HepG2 (cell line): Measurements from ENCODE around the gene ZNF621. TPM values are rescaled to one million over a fixed set of nuclear protein-coding genes. Genes with fewer than 3 reads are reported as not detected.

Source experiments
- ATAC-seq: fragments of 200-7000 bp; cut with Tn5 transposase; 3 replicates; pipeline ENCODE4 v1.9.1; 2020; ENCODE audit warnings: mild to moderate bottlenecking, moderate library complexity
- BruUV-seq: library from RNA; stranded (reverse); fragments of 400-500 nt; replicated peaks from 2 replicates; lab custom pipeline; 2021; lab: Mats Ljungman, UMichigan
- CTCF ChIA-PET: fragments of 300-600 bp; formaldehyde crosslinking; extraction: SDS; loops from one replicate; lab custom pipeline; 2021; ENCODE audit warnings: low total read pairs, inconsistent platforms, low intra/inter-chr PET ratio; lab: Yijun Ruan, JAX
- POLR2A ChIA-PET: fragments of 350-600 bp; sonication (Branson Sonifier 250); formaldehyde crosslinking; loops from one replicate; lab custom pipeline; 2020; ENCODE audit warnings: antibody characterized with exemption, inconsistent platforms; lab: Yijun Ruan, JAX
- DNase-seq: peaks from one replicate; pipeline ENCODE4 v3.0.0-alpha.2; 2015; ENCODE audit warnings: low spot score
- FAIRE-seq: peaks from 3 replicates; lab custom pipeline; 2011; peaks lifted over from hg19 to GRCh38; lab: Jason Lieb, UNC
- H2AFZ ChIP-seq: one replicate; pipeline ENCODE4 v1.6.1; 2011; ENCODE audit warnings: low read length, inconsistent platforms
- H3K27ac ChIP-seq: fragments of 300-600 bp; 3 replicates; pipeline ENCODE4 v1.8.0; 2011; ENCODE audit warnings: mixed run types, mild to moderate bottlenecking, mixed read lengths, low read length, inconsistent platforms; ENCODE audit not compliant: insufficient read depth; ENCODE audit errors: extremely low read length
- H3K27me3 ChIP-seq, 2 experiments: fragments of 200-600 bp in 1 of 2; 2 replicates in 1 of 2; 3 replicates in 1 of 2; pipeline versions ENCODE4 v1.6.0 to v1.8.0; 2011; ENCODE audit warnings: low read length in 2 of 2, mild to moderate bottlenecking in 2 of 2, moderate library complexity in 2 of 2, inconsistent platforms in 1 of 2; ENCODE audit not compliant: insufficient read depth in 2 of 2, control insufficient read depth in 1 of 2
- H3K36me3 ChIP-seq, 2 experiments: fragments of 200-600 bp in 1 of 2; replicated peaks in 1 of 2; 2 replicates in 1 of 2; 3 replicates in 1 of 2; pipeline versions ENCODE4 v1.5.1 to v1.8.0; 2011; ENCODE audit warnings: low read length in 2 of 2, inconsistent platforms in 1 of 2; ENCODE audit not compliant: insufficient read depth in 2 of 2, control insufficient read depth in 1 of 2
- H3K4me1 ChIP-seq: 2 replicates; pipeline ENCODE4 v1.5.1; 2012; ENCODE audit warnings: low read length, inconsistent platforms; ENCODE audit not compliant: insufficient read depth
- H3K4me2 ChIP-seq: 2 replicates; pipeline ENCODE4 v1.6.0; 2011; ENCODE audit warnings: low read depth, low read length, inconsistent platforms
- H3K4me3 ChIP-seq, 3 experiments: fragments of 200-600 bp in 1 of 3; sonication (generic), shearing (Covaris generic) in 1 of 3; replicated peaks in 1 of 3; 2 replicates each; pipeline ENCODE4 v1.5.1; 2011 to 2016; ENCODE audit warnings: low read length in 3 of 3, inconsistent platforms in 2 of 3, low read depth in 2 of 3, mild to moderate bottlenecking in 2 of 3, control low read depth in 1 of 3, mixed read lengths in 1 of 3; ENCODE audit not compliant: insufficient read depth in 1 of 3
- H3K79me2 ChIP-seq: one replicate; pipeline ENCODE4 v1.6.1; 2011; ENCODE audit warnings: low read length, inconsistent platforms; ENCODE audit not compliant: insufficient read depth
- H3K9ac ChIP-seq: 2 replicates; pipeline ENCODE4 v1.6.0; 2011; ENCODE audit warnings: mild to moderate bottlenecking, low read depth, low read length, inconsistent platforms; ENCODE audit not compliant: insufficient read depth
- H3K9me3 ChIP-seq: 2 replicates; pipeline ENCODE4 v1.5.1; 2012; ENCODE audit warnings: mild to moderate bottlenecking, low read length
- H4K20me1 ChIP-seq: 2 replicates; pipeline ENCODE4 v1.6.0; 2011; ENCODE audit warnings: inconsistent platforms, mild to moderate bottlenecking, low read length, moderate library complexity; ENCODE audit not compliant: insufficient read depth
- AGO1 ChIP-seq: fragments of 200-400 bp; formaldehyde crosslinking; IDR thresholded peaks from 2 replicates; pipeline ENCODE4 v1.6.1; 2017; ENCODE audit warnings: mild to moderate bottlenecking, low read depth, low read length, moderate library complexity; ENCODE audit not compliant: poor library complexity, severe bottlenecking
- ARHGAP35 ChIP-seq: sonication (generic); formaldehyde crosslinking; IDR thresholded peaks from 2 replicates; pipeline ENCODE4 v1.9.0; 2022; ENCODE audit warnings: mild to moderate bottlenecking, inconsistent platforms, moderate library complexity, missing genetic modification reagents, borderline replicate concordance
- DMTF1 ChIP-seq: sonication (generic); formaldehyde crosslinking; IDR thresholded peaks from 2 replicates; pipeline ENCODE4 v1.4.0; 2020; ENCODE audit warnings: mild to moderate bottlenecking, missing genetic modification reagents
- MNT ChIP-seq: fragments of 450-650 bp; IDR thresholded peaks from 2 replicates; pipeline ENCODE4 v1.6.1; 2016
- SKIL ChIP-seq: sonication (generic); formaldehyde crosslinking; IDR thresholded peaks from 2 replicates; pipeline ENCODE4 v1.8.0; 2022; ENCODE audit warnings: missing genetic modification reagents, mild to moderate bottlenecking, moderate library complexity, borderline replicate concordance
- SP5 ChIP-seq: IDR thresholded peaks from 2 replicates; pipeline ENCODE4 v1.6.1; 2016; ENCODE audit warnings: low read depth, borderline replicate concordance
- ZBED4 ChIP-seq: sonication (generic); formaldehyde crosslinking; IDR thresholded peaks from 2 replicates; pipeline ENCODE4 v1.4.0; 2020; ENCODE audit warnings: missing genetic modification reagents, borderline replicate concordance
- ZNF275 ChIP-seq: sonication (generic); formaldehyde crosslinking; IDR thresholded peaks from 2 replicates; pipeline ENCODE4 v1.8.0; 2022; ENCODE audit warnings: missing genetic modification reagents, mild to moderate bottlenecking, inconsistent platforms, borderline replicate concordance
- ZNF280B ChIP-seq: sonication (generic); formaldehyde crosslinking; IDR thresholded peaks from 2 replicates; pipeline ENCODE4 v1.5.0; 2020; ENCODE audit warnings: missing genetic modification reagents, mild to moderate bottlenecking, borderline replicate concordance
- WGBS: methylation state at CpG from one replicate; pipeline ENCODE4 v1.1.6; 2017; ENCODE audit warnings: low lambda C conversion rate; 5-methylcytosine and 5-hydroxymethylcytosine counted together
- in situ Hi-C: cut with HindIII; loops from 2 replicates; pipeline ENCODE4 v1.10.0; 2017; ENCODE audit warnings: low pct_unique_long_range_greater_than_20kb; ENCODE audit not compliant: extremely low pct_ligation_motif_present
- intact Hi-C: fragments of 100-400 bp; cut with micrococcal nuclease; formaldehyde crosslinking; loops from one replicate; pipeline ENCODE4 v1.10.0; 2022; ENCODE audit not compliant: unreplicated experiment
- polyA plus RNA-seq, 8 experiments: library from polyadenylated mRNA; depleted of rRNA in 3 of 8; stranded (reverse) in 7 of 8; unstranded in 1 of 8; fragments of >200 nt; fragmentation: Illumina TruSeq in 4 of 8; extraction: Trizol in 4 of 8; gene quantifications; 2 replicates each; pipeline versions ENCODE4 v1.2.1 to v1.2.3, GENCODE V29; 2011 to 2016; ENCODE audit warnings: low read depth in 4 of 8, missing spikeins in 1 of 8, mixed read lengths in 1 of 8; ENCODE audit not compliant: insufficient read depth in 1 of 8
- total RNA-seq, 5 experiments: library from RNA; depleted of rRNA; stranded (reverse); fragments of >200 nt; fragmentation: Illumina TruSeq; extraction: Trizol; gene quantifications; 2 replicates each; pipeline ENCODE4 v1.2.3, GENCODE V29; 2016; ENCODE audit warnings: low read depth in 1 of 5

The ZNF621 gene
- total and polyA plus RNA-seq, 2 of the 13 experiments (the other 11 are each of a cell fraction or from before 2014, with no cell fraction given), result 13.2 to 14.9 TPM

- Histone ChIP-seq H3K27me3 (peaks cover 2 to 4% of the 10 kb centered on the region in 2 experiments; a peak in 1 of 5 replicates), H3K36me3 (no peaks in the 10 kb centered on the region), H3K4me3 (no peak overlapping the region), H2AFZ (no peak overlapping the region), H3K27ac (no peak overlapping the region), H4K20me1 (no peaks in the 10 kb centered on the region), H3K9me3 (no peaks in the 10 kb centered on the region), H3K79me2 (no peaks in the 10 kb centered on the region), H3K9ac (no peak overlapping the region), H3K4me2 (no peak overlapping the region), H3K4me1 (peaks cover 12% of the 10 kb centered on the region; the same call in 1 of the 2 replicates)
- ATAC-seq (no peak), DNase-seq (no peak), FAIRE-seq (no peak)
- POLR2A ChIA-PET, result no interaction called here
- WGBS, result 0% methylated on average over 1 of the region's 1 CpG
- CTCF ChIA-PET, result no interaction called here
- intact Hi-C loops (loop anchor here (10.0 kb wide), 3 partner anchors 288 to 1128 kb away; no protein-coding TSS in a partner anchor), in situ Hi-C loops (loop anchor here (10.0 to 25.0 kb wide), 2 partner anchors 625 to 1298 kb away; no protein-coding TSS in a partner anchor)
- BruUV-seq, result no TSS peak
- no peak for TF ChIP-seq MNT
- TF ChIP-seq ZNF275 (CRISPR knock-in tag), result no peak
- no peak for TF ChIP-seq ZNF280B (CRISPR knock-in tag)
- TF ChIP-seq AGO1, result no peak
- no peak for TF ChIP-seq ARHGAP35 (CRISPR knock-in tag)
- TF ChIP-seq SP5, result no peak
- no peak for TF ChIP-seq DMTF1 (CRISPR knock-in tag)
- TF ChIP-seq ZBED4 (CRISPR knock-in tag), result no peak
- no peak for TF ChIP-seq SKIL
These were observed 62.1 kb downstream of the ZNF621 start for GRCh38 chr3:40586901-40587300.
